GM19099 (cell line): ENCODE data around the gene NUDT17.

ENCODE experiments used
- POLR2A ChIP-seq: IDR thresholded peaks from 3 replicates; pipeline ENCODE4 v1.6.1; 2011; ENCODE audit warnings: low read depth; ENCODE audit not compliant: insufficient read length; ENCODE audit errors: extremely low read depth

NUDT17 gene

GRCh38 chr1:145877923-145878486 is 32.6 kb downstream of the NUDT17 start:
- TF ChIP-seq POLR2A, result no peak

GRCh38 chr1:145878724-145879123 is 33.3 kb downstream of the NUDT17 start:
- no peak for TF ChIP-seq POLR2A

- TF ChIP-seq POLR2A, result no peak
Measured at GRCh38 chr1:145879775-145880174, 34.3 kb downstream of the NUDT17 start.

- TF ChIP-seq POLR2A, result no peak
Measured at GRCh38 chr1:145884675-145885074, 39.2 kb downstream of the NUDT17 start.

GRCh38 chr1:145885738-145886287 is 40.4 kb downstream of the NUDT17 start, which contains the start of gene ANKRD35:
Gene ANKRD35 (minus strand): TSS chr1:145885866. CDS start chr1:145885758, 108 bp downstream.
- no peak for TF ChIP-seq POLR2A

- no peak for TF ChIP-seq POLR2A
Measured at GRCh38 chr1:145886390-145886789, 41.0 kb downstream of the NUDT17 start.

- no peak for TF ChIP-seq POLR2A
Measured at GRCh38 chr1:145886816-145887215, 41.4 kb downstream of the NUDT17 start.

GRCh38 chr1:145887631-145888030 is 42.2 kb downstream of the NUDT17 start:
- TF ChIP-seq POLR2A, result no peak

GRCh38 chr1:145889722-145890121 is 44.3 kb downstream of the NUDT17 start:
- no peak for TF ChIP-seq POLR2A

GRCh38 chr1:145891143-145891542 is 45.7 kb downstream of the NUDT17 start:
- no peak for TF ChIP-seq POLR2A

GRCh38 chr1:145891587-145892485 is 46.4 kb downstream of the NUDT17 start:
- TF ChIP-seq POLR2A, result no peak

- TF ChIP-seq POLR2A, result no peak
Measured at GRCh38 chr1:145892486-145893087, 47.2 kb downstream of the NUDT17 start.

- TF ChIP-seq POLR2A, result no peak
Measured at GRCh38 chr1:145893306-145894055, 48.1 kb downstream of the NUDT17 start.

GRCh38 chr1:145895471-145895870 is 50.0 kb downstream of the NUDT17 start:
- no peak for TF ChIP-seq POLR2A

GRCh38 chr1:145897969-145898368 is 52.5 kb downstream of the NUDT17 start:
- no peak for TF ChIP-seq POLR2A
